C4-2B (cell line): Measurements from ENCODE around the gene PTGDS.

Experiments
- ZFX ChIP-seq: fragments of 450-650 bp; IDR thresholded peaks from 2 replicates; pipeline ENCODE4 v1.6.1; 2017
- TF ChIP-seq, protein P1 (sequence below): fragments of 450-650 bp; conservative IDR thresholded peaks from 2 replicates; pipeline ENCODE4 v1.5.1; 2017; ENCODE audit warnings: mild to moderate bottlenecking

DNA sequence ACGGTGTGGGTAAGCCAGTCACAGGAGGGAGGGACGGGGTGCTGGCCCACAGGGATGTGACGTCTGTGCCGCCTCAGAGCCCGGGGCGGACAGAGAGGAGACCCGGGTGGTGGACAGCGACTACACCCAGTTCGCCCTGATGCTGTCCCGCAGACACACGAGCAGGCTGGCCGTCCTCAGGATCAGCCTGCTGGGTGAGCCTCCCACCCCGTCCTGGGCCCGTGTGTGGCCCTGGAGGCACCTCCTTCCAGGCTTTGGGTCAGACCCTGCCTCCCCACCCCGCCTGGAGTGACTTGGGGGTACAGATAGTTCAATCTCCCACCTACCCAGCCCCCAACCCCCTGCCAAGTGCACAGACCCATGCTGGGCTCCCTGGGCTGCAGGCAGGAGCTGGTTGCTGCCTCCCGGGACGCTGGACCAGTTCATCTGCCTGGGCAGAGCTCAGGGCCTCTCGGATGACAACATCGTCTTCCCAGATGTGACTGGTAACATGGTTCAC lies 23.5 kb upstream of the PTGDS start:
- TF ChIP-seq, protein P1, sequence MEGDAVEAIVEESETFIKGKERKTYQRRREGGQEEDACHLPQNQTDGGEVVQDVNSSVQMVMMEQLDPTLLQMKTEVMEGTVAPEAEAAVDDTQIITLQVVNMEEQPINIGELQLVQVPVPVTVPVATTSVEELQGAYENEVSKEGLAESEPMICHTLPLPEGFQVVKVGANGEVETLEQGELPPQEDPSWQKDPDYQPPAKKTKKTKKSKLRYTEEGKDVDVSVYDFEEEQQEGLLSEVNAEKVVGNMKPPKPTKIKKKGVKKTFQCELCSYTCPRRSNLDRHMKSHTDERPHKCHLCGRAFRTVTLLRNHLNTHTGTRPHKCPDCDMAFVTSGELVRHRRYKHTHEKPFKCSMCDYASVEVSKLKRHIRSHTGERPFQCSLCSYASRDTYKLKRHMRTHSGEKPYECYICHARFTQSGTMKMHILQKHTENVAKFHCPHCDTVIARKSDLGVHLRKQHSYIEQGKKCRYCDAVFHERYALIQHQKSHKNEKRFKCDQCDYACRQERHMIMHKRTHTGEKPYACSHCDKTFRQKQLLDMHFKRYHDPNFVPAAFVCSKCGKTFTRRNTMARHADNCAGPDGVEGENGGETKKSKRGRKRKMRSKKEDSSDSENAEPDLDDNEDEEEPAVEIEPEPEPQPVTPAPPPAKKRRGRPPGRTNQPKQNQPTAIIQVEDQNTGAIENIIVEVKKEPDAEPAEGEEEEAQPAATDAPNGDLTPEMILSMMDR, result no peak
- no peak for TF ChIP-seq ZFX
